Skin of body (tissue), 3 donors: ENCODE data around the gene DGKE. TPM values are rescaled to one million over a fixed set of nuclear protein-coding genes. Genes with fewer than 3 reads are reported as not detected.

Experiments used
- DNase-seq: peaks from one replicate; lab custom pipeline; 2025; lab: John Stamatoyannopoulos, UW
- small RNA-seq: library from RNA; depleted of rRNA; stranded (forward); fragments of <200 nt; gene quantifications from one replicate; pipeline ENCODE3, GENCODE V24; 2014; ENCODE audit warnings: low replicate concordance
- total RNA-seq: library from RNA; depleted of rRNA; stranded (reverse); fragments of >200 nt; gene quantifications from one replicate; pipeline ENCODE4 v1.2.3, GENCODE V29; 2014

Gene DGKE
- total RNA-seq, 1 donor from 2014 or later: 9.4 TPM

DNA sequence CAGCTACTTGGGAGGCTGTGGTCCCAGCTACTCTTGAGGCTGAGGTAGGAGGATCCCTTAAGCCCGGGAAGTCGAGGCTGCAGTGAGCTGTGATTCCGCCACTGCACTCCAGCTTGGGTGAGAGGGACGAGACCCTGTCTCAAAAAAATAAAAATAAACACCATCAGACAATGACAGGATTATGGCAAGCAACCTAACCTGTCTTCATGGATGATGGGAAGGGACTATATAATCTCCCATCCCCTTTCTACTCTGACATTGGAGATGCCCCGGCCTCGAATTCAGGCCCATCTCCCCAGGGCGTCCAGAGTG, 79.0 kb downstream of the DGKE start:
- DNase-seq: no peak

- no peak for DNase-seq
Observed at GRCh38 chr17:56913353-56913866, 79.5 kb downstream of the DGKE start.

GRCh38 chr17:56913867-56914580, 80.1 kb downstream of the DGKE start, which contains the start of gene TRIM25:
Gene TRIM25, minus strand, starts transcription at chr17:56914049. Its CDS starts 61 bp downstream, at chr17:56913988.
- DNase-seq: peak; percentile 59

DNA sequence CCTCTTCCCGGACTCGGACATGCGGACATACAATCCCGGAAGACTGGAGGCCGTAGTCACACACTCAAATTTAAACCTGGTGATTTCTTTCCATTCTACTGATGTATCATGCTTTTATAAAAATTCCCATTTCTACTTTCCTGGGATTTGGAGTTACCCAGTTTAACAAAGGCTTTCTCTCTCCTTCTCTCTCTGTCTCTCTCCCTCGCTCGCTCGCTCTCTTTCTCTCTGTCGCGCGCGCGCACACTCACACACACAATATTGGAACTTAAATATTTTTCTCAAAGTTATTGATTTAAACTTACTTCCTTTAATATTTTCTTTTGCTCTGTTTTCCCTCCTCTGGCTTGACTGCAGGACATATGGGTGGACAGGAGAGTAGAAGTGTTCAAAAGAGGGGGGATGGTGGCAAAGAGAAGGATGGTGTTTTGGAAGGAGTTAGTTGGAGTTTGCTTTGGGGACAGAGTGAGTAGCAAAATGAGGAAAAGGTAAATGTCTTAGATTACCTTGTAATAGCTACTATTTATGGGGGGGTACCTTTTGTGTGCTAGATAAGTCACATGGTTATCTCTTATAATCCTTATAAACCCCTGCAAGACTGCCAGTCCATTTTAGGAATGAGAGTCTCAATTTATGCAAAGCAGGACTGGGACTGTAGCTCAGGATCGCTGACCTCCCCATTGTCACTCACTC, 80.8 kb downstream of the DGKE start:
- no peak for DNase-seq

GRCh38 chr17:56917559-56918296, 83.8 kb downstream of the DGKE start:
- DNase-seq: no peak

DNA sequence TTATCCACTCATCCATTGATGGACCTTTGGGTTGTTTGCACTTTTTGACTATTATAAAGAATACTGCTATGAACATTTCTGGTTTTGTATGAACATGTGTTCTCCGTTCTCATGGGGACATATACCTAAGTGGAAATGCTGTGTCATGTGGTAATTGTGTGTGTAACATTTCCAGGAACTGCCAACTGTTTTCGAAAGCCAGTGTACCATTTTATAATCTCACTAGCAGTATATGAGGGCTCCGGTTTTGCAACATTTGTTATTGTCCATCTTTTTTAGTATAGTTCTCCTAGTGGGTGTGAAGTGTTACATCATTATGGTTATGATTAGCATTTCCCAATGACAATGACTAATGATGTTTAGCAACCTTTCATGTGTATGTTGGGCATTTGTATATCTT, 85.0 kb downstream of the DGKE start:
- DNase-seq: no peak

Small RNAs within 50 kb of the gene (small RNA-seq; reads per million reads assigned to genes)
- gene AC015912.2: not detected
- not detected for gene RNU6-1158P

Other genes starting within 250 kb of the DGKE start
- 3.6 TPM for gene NOG, start 240.5 kb upstream of the DGKE start, total RNA-seq
- 0.79 TPM for gene C17orf67, start 231 bp upstream of the DGKE start, total RNA-seq
- 21.6 TPM for gene TRIM25, start 79.9 kb downstream of the DGKE start, total RNA-seq
- 17.1 TPM for gene COIL, start 126.9 kb downstream of the DGKE start, total RNA-seq
- 40.9 TPM for gene SCPEP1, start 144.0 kb downstream of the DGKE start, total RNA-seq